Measurements from ENCODE around the gene MYORG.

The MYORG gene

DNA sequence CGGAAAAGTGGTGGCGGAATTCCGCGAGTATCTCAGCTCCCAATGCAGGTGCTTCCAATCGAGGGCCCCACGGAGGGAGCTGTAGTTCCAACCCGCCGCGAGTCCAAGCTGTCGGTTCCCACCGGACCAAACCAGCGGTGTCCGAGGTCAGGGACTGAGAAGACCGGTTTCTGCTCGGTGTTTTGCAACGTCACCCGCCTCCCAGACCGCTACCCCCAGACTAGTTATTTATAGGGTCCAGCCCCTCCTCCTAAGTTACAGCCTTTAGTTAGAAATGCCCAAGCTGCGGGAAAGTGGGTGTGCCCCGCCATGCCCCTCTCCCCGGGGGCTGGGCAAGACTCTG lies 677 bp upstream of the MYORG start:
- H3K27ac ChIP-seq: peak overlapping the region; percentile 69
- TF ChIP-seq, protein P1, sequence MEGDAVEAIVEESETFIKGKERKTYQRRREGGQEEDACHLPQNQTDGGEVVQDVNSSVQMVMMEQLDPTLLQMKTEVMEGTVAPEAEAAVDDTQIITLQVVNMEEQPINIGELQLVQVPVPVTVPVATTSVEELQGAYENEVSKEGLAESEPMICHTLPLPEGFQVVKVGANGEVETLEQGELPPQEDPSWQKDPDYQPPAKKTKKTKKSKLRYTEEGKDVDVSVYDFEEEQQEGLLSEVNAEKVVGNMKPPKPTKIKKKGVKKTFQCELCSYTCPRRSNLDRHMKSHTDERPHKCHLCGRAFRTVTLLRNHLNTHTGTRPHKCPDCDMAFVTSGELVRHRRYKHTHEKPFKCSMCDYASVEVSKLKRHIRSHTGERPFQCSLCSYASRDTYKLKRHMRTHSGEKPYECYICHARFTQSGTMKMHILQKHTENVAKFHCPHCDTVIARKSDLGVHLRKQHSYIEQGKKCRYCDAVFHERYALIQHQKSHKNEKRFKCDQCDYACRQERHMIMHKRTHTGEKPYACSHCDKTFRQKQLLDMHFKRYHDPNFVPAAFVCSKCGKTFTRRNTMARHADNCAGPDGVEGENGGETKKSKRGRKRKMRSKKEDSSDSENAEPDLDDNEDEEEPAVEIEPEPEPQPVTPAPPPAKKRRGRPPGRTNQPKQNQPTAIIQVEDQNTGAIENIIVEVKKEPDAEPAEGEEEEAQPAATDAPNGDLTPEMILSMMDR (conservative IDR thresholded peaks at IDR 0.05): no peak

DNA sequence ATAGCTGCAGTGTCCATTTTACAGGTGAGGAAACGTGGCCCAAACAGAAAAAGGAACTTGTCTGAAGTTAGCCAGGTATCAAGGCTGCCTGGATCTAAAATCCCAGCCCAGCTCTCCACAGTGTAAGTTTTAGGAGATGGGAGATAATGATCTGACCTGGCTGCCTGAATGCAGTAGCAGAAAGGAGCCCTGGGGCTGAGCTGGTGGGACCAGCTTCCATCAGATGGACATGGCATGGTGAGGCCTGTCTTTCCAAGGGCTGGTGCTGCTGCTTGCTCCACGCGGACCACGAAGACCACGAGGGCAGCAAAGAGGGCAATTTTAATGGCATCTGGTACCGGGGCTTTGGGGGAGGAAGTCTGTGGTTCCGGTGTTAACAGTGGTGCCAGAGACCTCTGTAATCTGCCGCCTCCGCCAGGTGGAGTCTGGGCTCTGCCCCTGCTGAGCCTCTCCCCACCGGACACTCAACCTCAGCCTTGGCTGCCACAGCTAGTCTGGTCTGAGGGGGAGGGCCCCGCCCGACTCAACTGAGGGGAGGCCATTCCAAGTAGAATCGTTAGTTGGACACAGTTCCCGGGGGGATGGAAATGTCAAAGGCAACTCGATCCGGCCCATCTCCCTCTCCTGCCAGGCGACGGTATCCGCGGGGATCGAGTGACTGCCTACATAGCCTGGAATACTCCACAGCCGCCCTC lies 650 bp downstream of the MYORG start:
- peak overlapping the region; percentile 69 for H3K27ac ChIP-seq

DNA sequence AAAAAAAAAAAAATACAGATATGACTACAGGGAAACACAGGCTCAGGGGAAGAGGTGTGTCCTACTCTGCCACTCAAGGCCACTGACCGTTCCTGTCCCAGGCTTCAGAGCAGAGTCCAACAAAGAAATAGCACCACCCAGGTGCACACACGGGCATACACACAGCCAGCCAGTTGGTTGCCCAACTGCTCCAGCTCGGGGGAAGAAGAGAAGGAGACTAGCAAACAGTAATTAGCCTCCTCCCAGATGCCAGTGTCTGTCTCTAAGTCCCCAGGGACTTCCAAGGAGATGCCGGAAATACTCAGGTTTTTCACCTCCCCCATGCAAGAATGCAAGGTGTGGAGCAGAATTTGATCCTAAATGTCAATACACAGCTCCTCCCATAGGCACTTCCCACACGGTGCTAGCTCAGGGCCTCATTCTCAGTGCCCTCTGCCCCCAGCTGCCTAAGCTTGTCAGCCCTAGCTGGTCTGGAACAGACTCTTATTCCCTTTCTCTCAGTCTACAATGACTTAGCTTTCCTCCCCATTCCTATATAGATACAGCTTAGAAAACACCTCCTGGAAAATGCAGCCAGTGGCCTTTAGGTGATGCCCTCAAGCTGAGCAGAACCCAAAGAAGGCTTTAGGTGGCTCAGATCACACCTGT lies 1.7 kb downstream of the MYORG start:
- H3K27ac ChIP-seq: peak overlapping the region; percentile 69; the same call in 1 of the 2 replicates
- TF ChIP-seq, protein P1 (conservative IDR thresholded peaks at IDR 0.05): no peak

More for the DNA sequence above, 650 bp downstream of the MYORG start:
- TF ChIP-seq, protein P1 (conservative IDR thresholded peaks at IDR 0.05): peak; percentile 64

DNA sequence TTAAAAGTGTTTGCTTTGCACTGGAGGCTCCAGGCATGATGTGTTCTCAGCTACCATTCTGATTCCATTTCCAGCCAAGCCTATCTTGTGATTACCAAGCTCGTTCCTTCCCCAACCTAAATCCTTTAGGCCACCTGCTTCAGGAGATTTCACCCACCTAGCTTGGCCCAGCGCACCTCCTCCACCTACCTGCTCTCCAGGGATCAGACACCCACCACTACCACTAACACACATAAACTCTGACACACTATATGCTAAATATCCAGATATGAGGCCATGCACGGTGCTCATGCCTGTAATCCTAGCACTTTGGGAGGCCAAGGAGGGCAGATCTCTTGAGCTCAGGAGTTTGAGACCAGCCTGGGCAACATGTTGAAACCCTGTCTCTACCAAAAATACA lies 2.4 kb downstream of the MYORG start:
- TF ChIP-seq, protein P1 (conservative IDR thresholded peaks at IDR 0.05): no peak
- peak overlapping the region; percentile 69; the same call in 1 of the 2 replicates for H3K27ac ChIP-seq

DNA sequence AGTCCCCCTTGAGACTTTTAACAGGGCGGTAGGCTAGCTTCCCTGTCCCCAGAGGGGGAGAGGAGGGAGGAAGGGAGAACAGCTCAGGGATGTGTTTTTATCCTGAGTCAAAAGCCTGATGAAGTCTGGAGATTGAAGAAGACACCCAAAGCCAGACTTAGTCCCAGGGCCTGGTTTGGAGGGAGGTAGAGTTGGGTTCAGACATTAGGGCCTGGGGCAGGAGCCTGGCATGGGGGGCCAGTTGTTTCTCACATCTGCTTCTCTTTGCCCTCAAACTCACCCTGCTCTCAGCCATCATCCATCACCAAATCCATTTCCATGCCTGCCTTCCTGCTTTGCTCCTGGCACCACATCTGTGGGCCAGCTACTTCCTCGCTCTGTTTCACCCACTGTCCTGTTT lies 2.9 kb downstream of the MYORG start:
- no peak overlapping the region for H3K27ac ChIP-seq
- TF ChIP-seq, protein P1 (conservative IDR thresholded peaks at IDR 0.05): no peak

DNA sequence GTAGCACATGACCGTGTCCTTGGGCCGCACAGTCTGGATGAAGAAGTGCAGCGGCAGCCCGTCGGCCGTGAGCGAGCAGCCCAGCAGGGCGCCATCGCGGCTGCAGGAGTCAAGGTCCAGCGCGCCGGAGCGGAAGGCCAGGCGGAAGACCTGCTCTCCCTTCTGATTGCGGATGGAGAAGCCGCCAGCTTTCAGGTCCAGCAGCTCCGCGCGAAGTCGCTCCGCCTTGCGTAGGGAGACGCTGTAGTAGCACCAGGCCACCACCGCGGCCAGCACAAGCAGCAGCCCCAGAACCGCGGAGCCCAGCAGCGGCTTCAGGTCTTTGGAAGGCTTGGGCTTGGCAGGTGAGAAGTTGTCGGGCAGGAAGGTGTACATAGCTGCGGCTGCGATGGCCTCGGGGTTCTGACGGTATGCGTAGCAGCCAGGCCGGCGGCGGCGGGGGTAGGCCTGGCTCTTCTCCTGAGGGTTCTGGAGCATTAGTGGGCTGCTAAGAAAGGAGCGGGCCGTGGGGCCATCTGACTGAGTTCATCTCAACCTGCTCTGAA lies 4.2 kb downstream of the MYORG start:
- H3K27ac ChIP-seq: no peak overlapping the region
- TF ChIP-seq, protein P1 (conservative IDR thresholded peaks at IDR 0.05): no peak

DNA sequence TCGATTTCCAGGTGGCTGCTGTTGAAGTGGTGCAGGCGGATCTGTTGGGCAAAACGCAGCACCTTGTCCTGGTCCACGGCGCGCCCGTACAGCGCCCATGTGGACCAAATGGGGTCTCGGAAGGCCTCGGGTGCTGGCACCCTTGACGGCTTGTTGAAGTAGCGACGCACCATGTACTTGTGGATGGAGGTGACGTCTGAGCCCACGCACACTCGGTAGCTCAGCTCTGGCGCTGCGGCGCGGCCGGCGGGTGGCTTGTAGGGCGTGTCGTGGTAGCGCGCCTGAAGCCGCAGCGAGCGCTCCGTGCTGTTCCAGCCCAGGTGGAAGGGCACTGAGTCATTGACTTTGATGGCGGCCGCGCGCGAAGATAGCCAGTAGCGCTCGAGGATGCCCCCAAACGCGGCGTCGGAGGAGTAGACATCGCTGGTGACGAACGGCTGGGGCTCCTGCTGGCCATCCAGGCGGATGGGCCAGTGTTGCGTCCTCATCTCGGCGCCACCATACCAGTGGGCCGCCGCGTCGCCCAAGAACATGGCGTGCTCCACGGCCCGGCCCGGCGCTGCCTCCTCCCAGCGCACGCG lies 4.7 kb downstream of the MYORG start:
- H3K27ac ChIP-seq: no peak overlapping the region
- TF ChIP-seq, protein P1 (conservative IDR thresholded peaks at IDR 0.05): no peak

All from VCaP (cell line).